HL-60 (cell line): Measurements from ENCODE around the gene OSMR.

ENCODE experiments used
- CTCF ChIP-seq: IDR thresholded peaks from one replicate; pipeline ENCODE4 v1.5.1; 2011; ENCODE audit warnings: low read length, control low read depth, inconsistent platforms; ENCODE audit not compliant: insufficient read depth
- POLR2AphosphoS5 ChIP-seq: IDR thresholded peaks from 2 replicates; pipeline ENCODE4 v1.6.1; 2012; ENCODE audit warnings: low read depth

- no peak for TF ChIP-seq CTCF
- TF ChIP-seq POLR2AphosphoS5, result no peak
Observed at GRCh38 chr5:38927470-38927869, 81.7 kb downstream of the OSMR start.
